Superior temporal gyrus (tissue), 1 donor: ENCODE measurements around the gene FAM174C.

Experiments
- DNase-seq: peaks from one replicate; pipeline ENCODE4 v3.0.0-alpha.2; 2016; ENCODE audit errors: extremely low spot score

Gene FAM174C

GRCh38 chr19:1321539-1321938 lies 46.2 kb downstream of the FAM174C start:
- DNase-seq, result no peak

GRCh38 chr19:1322198-1322981 lies 47.1 kb downstream of the FAM174C start:
- DNase-seq, result no peak

GRCh38 chr19:1324249-1324805 lies 49.0 kb downstream of the FAM174C start:
- DNase-seq, result no peak

- DNase-seq, result peak; percentile 48
These were observed 49.7 kb downstream of the FAM174C start for GRCh38 chr19:1324806-1325567.

- no peak for DNase-seq
These were observed 50.4 kb downstream of the FAM174C start for GRCh38 chr19:1325568-1326294.

- DNase-seq, result no peak
These were observed 51.8 kb downstream of the FAM174C start for GRCh38 chr19:1327125-1327524.
